Tibial nerve (tissue), 4 donors: ENCODE data around the gene PCSK6.

ENCODE experiments used
- EP300 ChIP-seq, 2 donors: sonication (generic); formaldehyde crosslinking; IDR thresholded peaks; one replicate each; pipeline ENCODE4 v1.6.1; 2017; ENCODE audit warnings: antibody characterized with exemption in 2 of 2, mild to moderate bottlenecking in 1 of 2
- POLR2A ChIP-seq, 2 donors: fragments of 450-650 bp; IDR thresholded peaks; one replicate each; pipeline ENCODE4 v1.6.1; 2017; ENCODE audit warnings: antibody characterized with exemption in 2 of 2, mild to moderate bottlenecking in 2 of 2, moderate library complexity in 2 of 2
- TF ChIP-seq, protein P1 (sequence below), 5 experiments: fragments of 200-600 bp in 3 of 5; fragments of 450-650 bp in 2 of 5; sonication (generic) in 3 of 5; IDR thresholded peaks; one replicate each; pipeline ENCODE4 v1.5.1; 2016 to 2019; ENCODE audit warnings: antibody characterized with exemption in 5 of 5, mild to moderate bottlenecking in 3 of 5, moderate library complexity in 2 of 5

DNA sequence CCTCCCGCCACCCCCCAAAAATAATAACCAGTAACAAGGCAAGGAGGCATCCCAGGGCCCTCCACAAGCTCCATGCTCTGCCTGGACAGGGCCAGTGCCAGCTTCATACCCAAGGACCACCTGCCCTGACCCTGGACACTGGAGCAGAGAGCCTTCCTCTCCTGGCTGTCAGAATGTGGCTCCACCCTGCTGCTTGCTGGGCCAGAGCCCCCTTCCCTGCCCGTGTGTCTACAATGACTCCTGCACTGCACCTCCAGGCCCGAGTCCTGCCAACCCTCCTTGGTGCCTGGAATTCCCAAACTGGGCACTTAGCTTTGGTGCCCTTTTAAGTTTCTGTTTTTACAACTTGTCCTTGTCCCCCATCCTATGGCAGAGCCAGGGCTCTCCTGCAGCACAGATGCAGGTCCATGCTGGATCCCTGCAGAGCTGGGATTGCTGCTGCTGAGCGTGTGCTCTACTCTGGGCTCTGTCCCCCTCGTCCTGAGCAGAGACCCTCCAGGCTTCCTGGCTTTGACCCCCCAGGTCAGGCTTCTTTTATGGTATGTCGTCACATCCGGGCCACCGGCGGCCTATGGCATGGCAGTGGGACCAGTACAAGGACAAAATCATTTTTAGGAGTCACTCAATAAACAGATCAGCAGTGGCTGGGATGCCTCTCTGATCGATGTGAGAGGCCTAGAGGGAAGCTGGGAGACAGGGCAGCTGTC, 183.0 kb downstream of the PCSK6 start:
- TF ChIP-seq EP300 (IDR thresholded peaks at IDR 0.05) (no peak), POLR2A (IDR thresholded peaks at IDR 0.05) (no peak)
- TF ChIP-seq, protein P1, sequence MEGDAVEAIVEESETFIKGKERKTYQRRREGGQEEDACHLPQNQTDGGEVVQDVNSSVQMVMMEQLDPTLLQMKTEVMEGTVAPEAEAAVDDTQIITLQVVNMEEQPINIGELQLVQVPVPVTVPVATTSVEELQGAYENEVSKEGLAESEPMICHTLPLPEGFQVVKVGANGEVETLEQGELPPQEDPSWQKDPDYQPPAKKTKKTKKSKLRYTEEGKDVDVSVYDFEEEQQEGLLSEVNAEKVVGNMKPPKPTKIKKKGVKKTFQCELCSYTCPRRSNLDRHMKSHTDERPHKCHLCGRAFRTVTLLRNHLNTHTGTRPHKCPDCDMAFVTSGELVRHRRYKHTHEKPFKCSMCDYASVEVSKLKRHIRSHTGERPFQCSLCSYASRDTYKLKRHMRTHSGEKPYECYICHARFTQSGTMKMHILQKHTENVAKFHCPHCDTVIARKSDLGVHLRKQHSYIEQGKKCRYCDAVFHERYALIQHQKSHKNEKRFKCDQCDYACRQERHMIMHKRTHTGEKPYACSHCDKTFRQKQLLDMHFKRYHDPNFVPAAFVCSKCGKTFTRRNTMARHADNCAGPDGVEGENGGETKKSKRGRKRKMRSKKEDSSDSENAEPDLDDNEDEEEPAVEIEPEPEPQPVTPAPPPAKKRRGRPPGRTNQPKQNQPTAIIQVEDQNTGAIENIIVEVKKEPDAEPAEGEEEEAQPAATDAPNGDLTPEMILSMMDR (IDR thresholded peaks at IDR 0.05), result no peak
